Measurements from ENCODE around the gene SDK2. TPM values are rescaled to one million over a fixed set of nuclear protein-coding genes. Genes with fewer than 3 reads are reported as not detected.
A peak's percentile ranks its signal among the peaks of the same experiment; 100 is the strongest.
"Not testable (repeated sequence)": the region's sequence is repeated elsewhere in the genome, so short reads cannot be mapped to it uniquely, and the experiment has no call there.

Gene SDK2
- total RNA-seq, 2 donors from 2014 or later, result 0.26 to 0.33 TPM

DNA sequence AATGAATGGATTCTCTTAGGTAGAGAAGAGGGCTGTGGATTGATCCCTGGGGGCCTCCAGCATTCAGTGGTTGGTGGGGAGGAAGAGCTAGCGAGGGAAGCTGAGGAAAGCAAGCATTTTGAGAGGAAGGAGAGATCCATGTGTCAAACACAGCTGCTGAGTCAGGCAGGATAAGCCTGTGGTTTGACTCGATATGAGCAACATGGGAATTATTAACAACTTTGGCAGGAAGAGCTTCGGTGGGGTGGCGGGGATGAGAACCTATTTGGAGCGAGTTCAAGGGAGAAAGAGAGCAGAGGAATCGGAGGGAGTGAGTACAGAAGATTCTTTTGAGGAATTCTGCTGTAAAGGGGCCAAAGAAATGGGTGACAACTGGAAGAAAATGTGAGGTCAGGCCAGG, 273.0 kb downstream of the SDK2 start:
- WGBS, 2 donors, result 26 to 31% methylated on average over 6 of the region's 6 CpGs
- DNase-seq (no peak), ATAC-seq (no peak)
- Histone ChIP-seq H3K27ac (no peak overlapping the region), H3K4me3 (no peak overlapping the region), H3K9me3 (no peaks in the 10 kb centered on the region), H3K4me1 (peaks cover 12% of the 10 kb centered on the region), H3K36me3 (replicated peaks in 1 of 2; ENCODE audit: insufficient read depth in 1 of 2, low read depth in 2 of 2) (no peaks in the 10 kb centered on the region), H3K27me3 (no peaks in the 10 kb centered on the region)
- intact Hi-C loops (cut with DNase I), result no loop called here
- TF ChIP-seq CTCF (IDR thresholded peaks at IDR 0.05) (no peak), POLR2A (IDR thresholded peaks at IDR 0.05) (no peak)

DNA sequence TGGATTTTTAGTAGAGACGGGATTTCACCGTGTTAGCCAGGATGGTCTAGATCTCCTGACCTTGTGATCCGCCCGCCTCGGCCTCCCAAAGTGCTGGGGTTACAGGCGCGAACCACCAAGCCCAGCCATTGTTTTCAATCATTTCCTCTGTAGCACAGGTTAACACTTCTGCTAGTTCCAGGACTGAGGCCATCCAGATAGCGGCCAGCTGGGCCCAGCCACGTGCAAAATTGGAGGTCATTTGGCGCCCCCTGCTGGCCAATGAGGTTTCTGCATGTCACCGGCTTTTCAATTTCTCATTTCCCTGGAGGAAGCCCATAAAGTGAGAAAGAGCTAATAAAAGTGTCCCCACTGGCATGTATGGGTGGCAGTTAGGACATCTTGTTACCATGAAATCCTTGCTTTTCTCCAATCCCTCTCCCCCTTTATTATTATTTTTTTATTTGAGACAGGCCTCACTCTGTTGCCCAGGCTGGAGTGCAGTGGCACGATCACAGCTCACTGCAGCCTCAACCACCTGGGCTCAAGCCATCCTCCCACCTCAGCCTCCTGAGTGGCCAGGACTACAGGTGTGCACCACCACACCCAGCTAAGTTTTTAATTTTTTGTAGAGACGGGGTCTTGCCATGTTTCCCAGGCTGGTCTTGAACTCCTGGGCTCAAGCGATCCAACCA, 274.3 kb downstream of the SDK2 start:
- H3K27ac ChIP-seq, result peak overlapping the region in 3 of 4 donors; percentile 32 to 74 (median 43)
- intact Hi-C loops (cut with DNase I); H3K36me3 ChIP-seq (replicated peaks in 1 of 2; ENCODE audit: insufficient read depth in 1 of 2, low read depth in 2 of 2); H3K9me3 ChIP-seq; H3K4me3 ChIP-seq; H3K27me3 ChIP-seq: not testable (repeated sequence)
- WGBS, 2 donors, result 27 to 35% methylated on average over 14 of the region's 14 CpGs
- peak; percentile 82 to 98 (median 95) for TF ChIP-seq CTCF (IDR thresholded peaks at IDR 0.05)
- H3K4me1 ChIP-seq, result peaks cover 12% of the 10 kb centered on the region
- peak; percentile 92 to 94 (median 92) for DNase-seq
- ATAC-seq, result peak; percentile 86

DNA sequence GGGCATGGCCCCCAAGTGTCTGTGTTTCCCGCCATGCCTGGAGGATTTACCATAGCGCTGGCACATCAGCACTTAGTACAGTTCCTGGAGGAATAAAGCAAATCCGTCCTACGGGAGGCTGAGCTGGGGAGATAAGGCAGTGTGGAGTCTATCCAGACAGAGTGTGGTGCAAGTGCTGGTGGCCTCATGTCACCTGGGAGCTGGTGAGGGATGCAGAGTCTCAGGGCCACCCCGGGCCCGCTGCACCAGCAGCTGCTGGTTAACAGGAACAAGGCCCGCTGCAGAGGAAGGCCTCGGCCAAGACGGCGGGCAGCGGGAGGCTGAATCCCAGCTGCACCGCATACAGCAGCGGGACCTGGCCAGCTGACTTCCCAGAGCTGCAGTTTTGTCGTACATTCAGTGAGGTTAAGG, 275.1 kb downstream of the SDK2 start:
- Histone ChIP-seq H3K4me1 (peaks cover 12% of the 10 kb centered on the region), H3K9me3 (no peaks in the 10 kb centered on the region), H3K27ac (peak overlapping the region in 3 of 4 donors; percentile 32 to 74 (median 43)), H3K27me3 (no peaks in the 10 kb centered on the region), H3K36me3 (replicated peaks in 1 of 2; ENCODE audit: insufficient read depth in 1 of 2, low read depth in 2 of 2) (no peaks in the 10 kb centered on the region), H3K4me3 (no peak overlapping the region)
- DNase-seq, result peak; percentile 54 to 75 (median 69)
- TF ChIP-seq POLR2A (IDR thresholded peaks at IDR 0.05) (peak in 2 of 3 donors; percentile 23 to 28), CTCF (IDR thresholded peaks at IDR 0.05) (no peak)
- ATAC-seq, result peak; percentile 73
- intact Hi-C loops (cut with DNase I), result no loop called here
- WGBS, 2 donors, result 22 to 37% methylated on average over 4 to 14 of the region's 14 CpGs

GRCh38 chr17:73368085-73368631, 276.1 kb downstream of the SDK2 start:
- Histone ChIP-seq H3K9me3 (no peaks in the 10 kb centered on the region), H3K27ac (no peak overlapping the region), H3K27me3 (no peaks in the 10 kb centered on the region), H3K36me3 (replicated peaks in 1 of 2; ENCODE audit: insufficient read depth in 1 of 2, low read depth in 2 of 2) (no peaks in the 10 kb centered on the region), H3K4me3 (no peak overlapping the region), H3K4me1 (peaks cover 12% of the 10 kb centered on the region)
- no peak for DNase-seq
- intact Hi-C loops (cut with DNase I), result no loop called here
- ATAC-seq, result no peak
- no peak for TF ChIP-seq POLR2A (IDR thresholded peaks at IDR 0.05)
- no peak for TF ChIP-seq CTCF (IDR thresholded peaks at IDR 0.05)
- WGBS, 2 donors, result 92 to 96% methylated on average over 13 to 16 of the region's 18 CpGs
